ENCODE results near the gene TTC17.

TTC17 gene

GRCh38 chr11:43408277-43408676, 49.6 kb downstream of the TTC17 start:
- TF ChIP-seq FOXP2 (optimal IDR thresholded peaks at IDR 0.05; ENCODE audit: borderline replicate concordance, extremely low read depth, extremely low read length, insufficient read depth) (no peak), SIN3A (IDR thresholded peaks at IDR 0.05; ENCODE audit: borderline replicate concordance, insufficient read depth, low read length) (no peak), POLR2AphosphoS5 (IDR thresholded peaks at IDR 0.05; ENCODE audit: low read depth, low read length) (no peak), TAF1 (IDR thresholded peaks at IDR 0.05; ENCODE audit: borderline replicate concordance, insufficient read depth, low read length) (no peak)
- TF ChIP-seq, protein P1, sequence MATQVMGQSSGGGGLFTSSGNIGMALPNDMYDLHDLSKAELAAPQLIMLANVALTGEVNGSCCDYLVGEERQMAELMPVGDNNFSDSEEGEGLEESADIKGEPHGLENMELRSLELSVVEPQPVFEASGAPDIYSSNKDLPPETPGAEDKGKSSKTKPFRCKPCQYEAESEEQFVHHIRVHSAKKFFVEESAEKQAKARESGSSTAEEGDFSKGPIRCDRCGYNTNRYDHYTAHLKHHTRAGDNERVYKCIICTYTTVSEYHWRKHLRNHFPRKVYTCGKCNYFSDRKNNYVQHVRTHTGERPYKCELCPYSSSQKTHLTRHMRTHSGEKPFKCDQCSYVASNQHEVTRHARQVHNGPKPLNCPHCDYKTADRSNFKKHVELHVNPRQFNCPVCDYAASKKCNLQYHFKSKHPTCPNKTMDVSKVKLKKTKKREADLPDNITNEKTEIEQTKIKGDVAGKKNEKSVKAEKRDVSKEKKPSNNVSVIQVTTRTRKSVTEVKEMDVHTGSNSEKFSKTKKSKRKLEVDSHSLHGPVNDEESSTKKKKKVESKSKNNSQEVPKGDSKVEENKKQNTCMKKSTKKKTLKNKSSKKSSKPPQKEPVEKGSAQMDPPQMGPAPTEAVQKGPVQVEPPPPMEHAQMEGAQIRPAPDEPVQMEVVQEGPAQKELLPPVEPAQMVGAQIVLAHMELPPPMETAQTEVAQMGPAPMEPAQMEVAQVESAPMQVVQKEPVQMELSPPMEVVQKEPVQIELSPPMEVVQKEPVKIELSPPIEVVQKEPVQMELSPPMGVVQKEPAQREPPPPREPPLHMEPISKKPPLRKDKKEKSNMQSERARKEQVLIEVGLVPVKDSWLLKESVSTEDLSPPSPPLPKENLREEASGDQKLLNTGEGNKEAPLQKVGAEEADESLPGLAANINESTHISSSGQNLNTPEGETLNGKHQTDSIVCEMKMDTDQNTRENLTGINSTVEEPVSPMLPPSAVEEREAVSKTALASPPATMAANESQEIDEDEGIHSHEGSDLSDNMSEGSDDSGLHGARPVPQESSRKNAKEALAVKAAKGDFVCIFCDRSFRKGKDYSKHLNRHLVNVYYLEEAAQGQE (IDR thresholded peaks at IDR 0.05; ENCODE audit: insufficient read depth in 1 of 2, low read depth in 2 of 2, low read length in 2 of 2), result no peak

DNA sequence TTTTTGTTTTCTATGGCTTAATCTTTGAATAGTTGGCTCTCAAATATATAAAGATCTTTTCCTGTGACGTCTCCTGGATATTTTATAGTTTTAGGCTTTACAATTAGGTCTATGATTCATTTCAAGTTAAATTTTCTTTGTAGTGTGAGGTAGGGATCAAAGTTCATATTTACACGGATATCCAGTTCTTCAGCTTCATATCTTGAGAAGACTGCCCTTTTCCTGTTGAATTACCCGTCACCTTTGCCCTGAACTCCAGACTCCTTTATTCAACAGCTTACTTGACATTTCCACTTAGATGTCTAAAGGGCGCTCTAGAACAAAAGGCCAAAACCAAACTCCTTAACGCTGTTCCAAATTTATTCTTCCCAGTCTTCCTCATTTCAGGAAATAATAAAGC, 51.7 kb downstream of the TTC17 start:
- TF ChIP-seq, protein P1 (IDR thresholded peaks at IDR 0.05; ENCODE audit: insufficient read depth in 1 of 2, low read depth in 2 of 2, low read length in 2 of 2), result no peak
- no peak for TF ChIP-seq SIN3A (IDR thresholded peaks at IDR 0.05; ENCODE audit: borderline replicate concordance, insufficient read depth, low read length)
- no peak for TF ChIP-seq TAF1 (IDR thresholded peaks at IDR 0.05; ENCODE audit: borderline replicate concordance, insufficient read depth, low read length)
- no peak for TF ChIP-seq FOXP2 (optimal IDR thresholded peaks at IDR 0.05; ENCODE audit: borderline replicate concordance, extremely low read depth, extremely low read length, insufficient read depth)
- no peak for TF ChIP-seq POLR2AphosphoS5 (IDR thresholded peaks at IDR 0.05; ENCODE audit: low read depth, low read length)

DNA sequence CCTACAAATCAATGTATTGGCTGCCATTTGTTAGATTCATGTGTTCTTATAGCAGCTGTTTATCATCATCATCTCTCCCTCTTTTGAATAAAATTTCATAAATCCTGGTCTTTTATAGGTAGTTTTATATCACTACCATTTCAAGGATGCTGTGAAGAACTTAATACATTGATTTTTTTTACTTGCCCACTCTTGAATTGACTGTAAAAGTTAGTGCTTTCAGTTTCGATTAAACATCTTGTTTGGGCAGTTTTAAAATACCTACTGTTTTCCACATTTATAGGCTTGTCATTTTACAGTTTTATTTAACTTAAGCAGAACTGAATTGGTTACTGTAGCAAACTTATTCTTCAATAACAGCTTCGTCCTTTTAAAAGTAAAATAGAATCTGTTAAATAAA, 59.5 kb downstream of the TTC17 start:
- TF ChIP-seq, protein P1 (IDR thresholded peaks at IDR 0.05; ENCODE audit: insufficient read depth in 1 of 2, low read depth in 2 of 2, low read length in 2 of 2), result no peak
- no peak for TF ChIP-seq TAF1 (IDR thresholded peaks at IDR 0.05; ENCODE audit: borderline replicate concordance, insufficient read depth, low read length)
- no peak for TF ChIP-seq SIN3A (IDR thresholded peaks at IDR 0.05; ENCODE audit: borderline replicate concordance, insufficient read depth, low read length)

DNA sequence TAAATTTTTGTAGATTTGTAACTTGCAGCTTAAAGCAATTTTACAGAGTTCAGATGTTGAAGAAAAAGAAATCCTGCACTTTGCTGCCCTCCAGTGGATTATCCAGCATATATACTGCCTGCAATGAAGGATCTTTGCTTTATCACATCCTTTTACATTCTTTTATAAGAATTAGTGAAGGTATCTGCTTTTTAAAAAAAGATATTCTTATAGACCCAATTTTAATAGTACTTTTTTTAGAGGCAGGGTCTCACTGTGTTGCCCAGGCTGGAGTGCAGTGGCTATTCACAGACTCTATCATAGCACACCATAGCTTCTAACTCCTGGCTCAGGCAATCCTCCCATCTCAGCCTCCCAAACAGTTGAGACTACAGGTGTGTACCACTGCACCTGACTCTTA, 60.7 kb downstream of the TTC17 start:
- TF ChIP-seq SIN3A (IDR thresholded peaks at IDR 0.05; ENCODE audit: borderline replicate concordance, insufficient read depth, low read length) (no peak), FOXP2 (optimal IDR thresholded peaks at IDR 0.05; ENCODE audit: borderline replicate concordance, extremely low read depth, extremely low read length, insufficient read depth) (no peak), TAF1 (IDR thresholded peaks at IDR 0.05; ENCODE audit: borderline replicate concordance, insufficient read depth, low read length) (no peak), POLR2AphosphoS5 (IDR thresholded peaks at IDR 0.05; ENCODE audit: low read depth, low read length) (no peak)
- TF ChIP-seq, protein P1 (IDR thresholded peaks at IDR 0.05; ENCODE audit: insufficient read depth in 1 of 2, low read depth in 2 of 2, low read length in 2 of 2), result no peak

- TF ChIP-seq TAF1 (IDR thresholded peaks at IDR 0.05; ENCODE audit: borderline replicate concordance, insufficient read depth, low read length) (no peak), FOXP2 (optimal IDR thresholded peaks at IDR 0.05; ENCODE audit: borderline replicate concordance, extremely low read depth, extremely low read length, insufficient read depth) (no peak), SIN3A (IDR thresholded peaks at IDR 0.05; ENCODE audit: borderline replicate concordance, insufficient read depth, low read length) (no peak), POLR2AphosphoS5 (IDR thresholded peaks at IDR 0.05; ENCODE audit: low read depth, low read length) (no peak)
- TF ChIP-seq, protein P1 (IDR thresholded peaks at IDR 0.05; ENCODE audit: insufficient read depth in 1 of 2, low read depth in 2 of 2, low read length in 2 of 2), result no peak
These were observed 69.3 kb downstream of the TTC17 start for GRCh38 chr11:43427971-43428370.

All from PFSK-1 (cell line).